GM23338 (cell line): ENCODE results near the gene KCNJ2. TPM values are rescaled to one million over a fixed set of nuclear protein-coding genes. Genes with fewer than 3 reads are reported as not detected.

Source experiments
- ATAC-seq: fragments of 200-7000 bp; cut with Tn5 transposase; 3 replicates; pipeline ENCODE4 v1.9.1; 2020
- DNase-seq: peaks from one replicate; pipeline ENCODE4 v3.0.0-alpha.2; 2015; ENCODE audit warnings: low spot score
- H2AFZ ChIP-seq: fragments of 200-600 bp; sonication (generic); 2 replicates; pipeline ENCODE4 v1.8.0; 2016; ENCODE audit warnings: antibody characterized with exemption, mild to moderate bottlenecking, moderate library complexity
- H3F3A ChIP-seq: fragments of 200-600 bp; sonication (generic); replicated peaks from 2 replicates; pipeline ENCODE4 v1.8.0; 2017; ENCODE audit warnings: antibody characterized with exemption, mixed run types, low read depth
- H3K27ac ChIP-seq: fragments of 200-600 bp; sonication (generic); 2 replicates; pipeline ENCODE4 v1.6.1; 2016; ENCODE audit warnings: low read depth
- H3K27me3 ChIP-seq: fragments of 200-600 bp; sonication (generic); 2 replicates; pipeline ENCODE4 v1.8.0; 2016; ENCODE audit warnings: mild to moderate bottlenecking, mixed run types, moderate library complexity; ENCODE audit not compliant: insufficient read depth
- H3K36me3 ChIP-seq: fragments of 200-600 bp; sonication (generic); 2 replicates; pipeline ENCODE4 v1.8.0; 2016; ENCODE audit warnings: mild to moderate bottlenecking; ENCODE audit not compliant: insufficient read depth
- H3K4me1 ChIP-seq: fragments of 200-600 bp; sonication (generic); 2 replicates; pipeline ENCODE4 v1.8.0; 2016; ENCODE audit warnings: mild to moderate bottlenecking, moderate library complexity; ENCODE audit not compliant: insufficient read depth
- H3K4me2 ChIP-seq: fragments of 200-600 bp; sonication (generic); 2 replicates; pipeline ENCODE4 v1.7.1; 2017; ENCODE audit warnings: mixed run types
- H3K4me3 ChIP-seq: fragments of 200-600 bp; sonication (generic); 2 replicates; pipeline ENCODE4 v1.6.1; 2016; ENCODE audit warnings: mixed run types
- H3K79me2 ChIP-seq: fragments of 200-600 bp; sonication (generic); replicated peaks from 2 replicates; pipeline ENCODE4 v1.8.0; 2017; ENCODE audit warnings: mild to moderate bottlenecking; ENCODE audit not compliant: insufficient read depth
- H3K9me2 ChIP-seq: fragments of 200-600 bp; sonication (generic); 2 replicates; pipeline ENCODE4 v1.8.0; 2017; ENCODE audit not compliant: insufficient read depth
- H4K20me1 ChIP-seq: fragments of 200-600 bp; sonication (generic); replicated peaks from 2 replicates; pipeline ENCODE4 v1.8.0; 2017; ENCODE audit warnings: mild to moderate bottlenecking; ENCODE audit not compliant: insufficient read depth
- H3K27ac Mint-ChIP-seq: 2 replicates; pipeline ENCODE4 v1.8.0; 2020; ENCODE audit warnings: inconsistent platforms, mild to moderate bottlenecking, moderate library complexity, mixed read lengths
- H3K27me3 Mint-ChIP-seq: 3 replicates; pipeline ENCODE4 v1.8.0; 2022; ENCODE audit warnings: low read depth, mild to moderate bottlenecking, moderate library complexity, mixed read lengths, inconsistent platforms; ENCODE audit not compliant: insufficient read depth, poor library complexity
- H3K36me3 Mint-ChIP-seq: 3 replicates; pipeline ENCODE4 v1.8.0; 2021; ENCODE audit warnings: low read depth, mild to moderate bottlenecking, inconsistent platforms, moderate library complexity, mixed read lengths
- H3K4me1 Mint-ChIP-seq: 3 replicates; pipeline ENCODE4 v1.8.0; 2020; ENCODE audit warnings: mild to moderate bottlenecking, inconsistent platforms, mixed read lengths
- H3K4me3 Mint-ChIP-seq: 3 replicates; pipeline ENCODE4 v1.8.0; 2021; ENCODE audit warnings: moderate library complexity, mild to moderate bottlenecking, inconsistent platforms, mixed read lengths
- H3K9me3 Mint-ChIP-seq: 3 replicates; pipeline ENCODE4 v1.8.0; 2020; ENCODE audit warnings: moderate library complexity, mild to moderate bottlenecking, inconsistent platforms, mixed read lengths
- CREB1 ChIP-seq: fragments of 250-450 bp; sonication (Bioruptor Pico); IDR thresholded peaks from 2 replicates; pipeline ENCODE4 v1.5.0; 2020; ENCODE audit warnings: low read depth, mild to moderate bottlenecking, moderate library complexity
- CTCF ChIP-seq, 2 experiments: fragments of 200-600 bp in 1 of 2; sonication (generic) in 1 of 2; conservative IDR thresholded peaks; 2 replicates each; pipeline versions ENCODE4 v1.5.1 to v1.6.1; 2016 to 2017; ENCODE audit warnings: antibody characterized with exemption in 2 of 2, low read depth in 2 of 2, mild to moderate bottlenecking in 2 of 2, moderate library complexity in 1 of 2
- EZH2 ChIP-seq: fragments of 200-600 bp; sonication (generic); IDR thresholded peaks from one replicate; pipeline ENCODE4 v1.8.0; 2017; ENCODE audit warnings: antibody characterized with exemption, mild to moderate bottlenecking, low read depth; ENCODE audit not compliant: unreplicated experiment
- EZH2phosphoT487 ChIP-seq: fragments of 200-600 bp; sonication (generic); IDR thresholded peaks from one replicate; pipeline ENCODE4 v1.8.1; 2018; ENCODE audit warnings: antibody characterized with exemption; ENCODE audit not compliant: unreplicated experiment
- JUNB ChIP-seq: IDR thresholded peaks from one replicate; pipeline ENCODE4 v1.6.1; 2016; ENCODE audit warnings: antibody characterized with exemption; ENCODE audit not compliant: unreplicated experiment
- NANOG ChIP-seq: IDR thresholded peaks from 2 replicates; pipeline ENCODE4 v1.6.1; 2016; ENCODE audit warnings: antibody characterized with exemption, borderline replicate concordance
- POLR2AphosphoS5 ChIP-seq: IDR thresholded peaks from 2 replicates; pipeline ENCODE4 v1.6.1; 2016; ENCODE audit warnings: antibody characterized with exemption, low read depth
- REST ChIP-seq: IDR thresholded peaks from one replicate; pipeline ENCODE4 v1.6.1; 2018; ENCODE audit warnings: antibody characterized with exemption; ENCODE audit not compliant: unreplicated experiment
- STAT1 ChIP-seq: IDR thresholded peaks from one replicate; pipeline ENCODE4 v1.6.1; 2016; ENCODE audit warnings: antibody characterized with exemption; ENCODE audit not compliant: unreplicated experiment
- ZNF114 ChIP-seq: fragments of 250-450 bp; sonication (Bioruptor Pico); IDR thresholded peaks from 2 replicates; pipeline ENCODE4 v1.5.0; 2020; ENCODE audit warnings: mild to moderate bottlenecking, moderate library complexity
- ZNF331 ChIP-seq: fragments of 250-450 bp; sonication (Bioruptor Pico); IDR thresholded peaks from 2 replicates; pipeline ENCODE4 v1.5.0; 2020; ENCODE audit warnings: low read depth, mild to moderate bottlenecking, moderate library complexity
- ZNF462 ChIP-seq: fragments of 250-450 bp; sonication (Bioruptor Pico); IDR thresholded peaks from 2 replicates; pipeline ENCODE4 v1.5.0; 2020; ENCODE audit warnings: mild to moderate bottlenecking, moderate library complexity
- polyA plus RNA-seq: library from polyadenylated mRNA; unstranded; fragments of >200 nt; fragmentation: Nextera tagmentation; extraction: Ambion mirVana; gene quantifications from 2 replicates; pipeline ENCODE4 v1.2.1, GENCODE V29; 2016
- total RNA-seq: library from RNA; depleted of rRNA; stranded (reverse); fragments of >200 nt; shearing (Covaris generic); gene quantifications from 2 replicates; pipeline ENCODE4 v1.2.3, GENCODE V29; 2014
- TF ChIP-seq, protein P1 (sequence below): IDR thresholded peaks from 2 replicates; pipeline ENCODE4 v1.6.1; 2016; ENCODE audit warnings: antibody characterized with exemption

KCNJ2 gene
- total and polyA plus RNA-seq, 2 experiments from 2014 or later = 2.1 to 4.4 TPM

DNA sequence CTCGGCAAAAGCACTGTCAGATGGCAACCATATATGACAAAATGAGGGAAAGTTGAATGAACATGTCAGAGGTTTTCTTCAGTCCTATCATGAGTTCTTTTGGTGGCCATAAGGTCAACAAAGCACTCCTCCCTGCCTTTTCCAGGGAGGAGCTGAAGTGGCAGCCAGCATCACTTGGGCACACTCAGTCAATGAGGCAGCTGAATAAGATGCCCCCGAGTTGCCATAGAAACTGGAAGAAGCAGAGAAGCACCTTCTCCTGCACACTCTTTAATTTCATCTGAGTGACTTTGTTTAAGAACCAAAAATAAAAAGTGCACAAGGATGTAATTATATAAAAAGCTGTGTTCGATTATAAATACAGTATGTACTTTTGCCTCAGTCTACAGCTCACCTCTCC, 16.0 kb downstream of the KCNJ2 start:
- TF ChIP-seq, protein P1, sequence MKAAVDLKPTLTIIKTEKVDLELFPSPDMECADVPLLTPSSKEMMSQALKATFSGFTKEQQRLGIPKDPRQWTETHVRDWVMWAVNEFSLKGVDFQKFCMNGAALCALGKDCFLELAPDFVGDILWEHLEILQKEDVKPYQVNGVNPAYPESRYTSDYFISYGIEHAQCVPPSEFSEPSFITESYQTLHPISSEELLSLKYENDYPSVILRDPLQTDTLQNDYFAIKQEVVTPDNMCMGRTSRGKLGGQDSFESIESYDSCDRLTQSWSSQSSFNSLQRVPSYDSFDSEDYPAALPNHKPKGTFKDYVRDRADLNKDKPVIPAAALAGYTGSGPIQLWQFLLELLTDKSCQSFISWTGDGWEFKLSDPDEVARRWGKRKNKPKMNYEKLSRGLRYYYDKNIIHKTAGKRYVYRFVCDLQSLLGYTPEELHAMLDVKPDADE = no peak
- TF ChIP-seq ZNF331 (CRISPR knock-in tag) = no peak
- TF ChIP-seq STAT1 = no peak
- no peak for TF ChIP-seq CTCF (conservative IDR thresholded peaks at IDR 0.05; ENCODE audit: low read depth in 2 of 2)
- TF ChIP-seq REST = no peak
- no peak for TF ChIP-seq EZH2
- TF ChIP-seq POLR2AphosphoS5 = no peak
- no peak for TF ChIP-seq ZNF462 (CRISPR knock-in tag)
- TF ChIP-seq JUNB = no peak
- no peak for TF ChIP-seq CREB1
- no peak for TF ChIP-seq ZNF114
- TF ChIP-seq EZH2phosphoT487 = no peak
- no peak for TF ChIP-seq NANOG
- Histone ChIP-seq H3K36me3 (no peaks in the 10 kb centered on the region), H3K9me2 (no peaks in the 10 kb centered on the region), H3K27me3 (no peaks in the 10 kb centered on the region), H3F3A (no peaks in the 10 kb centered on the region), H2AFZ (no peak overlapping the region), H3K27ac (no peak overlapping the region), H3K79me2 (no peaks in the 10 kb centered on the region), H3K4me3 (no peak overlapping the region), H3K4me1 (no peaks in the 10 kb centered on the region), H4K20me1 (no peaks in the 10 kb centered on the region), H3K4me2 (no peak overlapping the region)
- ATAC-seq (no peak), DNase-seq (no peak)
- H3K4me1 Mint-ChIP-seq = peaks cover 2% of the 10 kb centered on the region; the same call in 1 of the 3 replicates
- no peak overlapping the region for H3K27ac Mint-ChIP-seq
- no peaks in the 10 kb centered on the region for H3K36me3 Mint-ChIP-seq
- H3K4me3 Mint-ChIP-seq = no peak overlapping the region
- H3K27me3 Mint-ChIP-seq = no peaks in the 10 kb centered on the region
- H3K9me3 Mint-ChIP-seq = no peaks in the 10 kb centered on the region
